ENCODE data around the gene HTT. TPM values are rescaled to one million over a fixed set of nuclear protein-coding genes. Genes with fewer than 3 reads are reported as not detected.

HTT gene
- total and polyA plus RNA-seq, 9 of the 15 experiments (the other 6 are each of a cell fraction or from before 2014, with no cell fraction given): 0.66 to 31.6 (median 14.7) TPM

DNA sequence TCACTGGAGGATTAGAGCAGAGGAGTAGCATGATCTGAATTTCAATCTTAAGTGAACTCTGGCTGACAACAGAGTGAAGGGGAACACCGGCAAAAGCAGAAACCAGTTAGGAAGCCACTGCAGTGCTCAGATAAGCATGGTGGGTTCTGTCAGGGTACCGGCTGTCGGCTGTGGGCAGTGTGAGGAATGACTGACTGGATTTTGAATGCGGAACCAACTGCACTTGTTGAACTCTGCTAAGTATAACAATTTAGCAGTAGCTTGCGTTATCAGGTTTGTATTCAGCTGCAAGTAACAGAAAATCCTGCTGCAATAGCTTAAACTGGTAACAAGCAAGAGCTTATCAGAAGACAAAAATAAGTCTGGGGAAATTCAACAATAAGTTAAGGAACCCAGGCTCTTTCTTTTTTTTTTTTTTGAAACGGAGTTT is 5.2 kb downstream of the HTT start (continued):
- TF ChIP-seq ZNF512 (tag; IDR thresholded peaks at IDR 0.05): no peak
- TF ChIP-seq HDGF (IDR thresholded peaks at IDR 0.05): no peak
- TF ChIP-seq ZNF253 (CRISPR knock-in tag; conservative IDR thresholded peaks at IDR 0.05): no peak
- no peak for TF ChIP-seq SIN3A (IDR thresholded peaks at IDR 0.05; ENCODE audit: borderline replicate concordance in 2 of 2, control insufficient read depth in 1 of 2, low read depth in 2 of 2, low read length in 2 of 2)
- TF ChIP-seq TAF1 (IDR thresholded peaks at IDR 0.05; ENCODE audit: control insufficient read depth, extremely low read depth, insufficient read depth, low read length, severe bottlenecking): no peak
- 0 out of 2 replicates have a peak, but pooled peaks have one; percentile 37 for TF ChIP-seq MAX (CRISPR knock-in tag; IDR thresholded peaks at IDR 0.05)
- no peak for TF ChIP-seq BRD9 (IDR thresholded peaks at IDR 0.05; ENCODE audit: low read depth, partially characterized antibody)
- TF ChIP-seq ZNF695 (CRISPR knock-in tag; IDR thresholded peaks at IDR 0.05): no peak
- no peak for TF ChIP-seq NFXL1 (CRISPR knock-in tag; IDR thresholded peaks at IDR 0.05)
- TF ChIP-seq SMC3 (conservative IDR thresholded peaks at IDR 0.05; ENCODE audit: insufficient read depth, low read depth, low read length): no peak
- TF ChIP-seq ZBTB7A (IDR thresholded peaks at IDR 0.05; ENCODE audit: borderline replicate concordance, control insufficient read depth, low read depth, low read length): peak; percentile 86; the same call in 1 of the 2 replicates
- no peak for TF ChIP-seq ZNF354B (CRISPR knock-in tag; IDR thresholded peaks at IDR 0.05)
- TF ChIP-seq, protein P1, sequence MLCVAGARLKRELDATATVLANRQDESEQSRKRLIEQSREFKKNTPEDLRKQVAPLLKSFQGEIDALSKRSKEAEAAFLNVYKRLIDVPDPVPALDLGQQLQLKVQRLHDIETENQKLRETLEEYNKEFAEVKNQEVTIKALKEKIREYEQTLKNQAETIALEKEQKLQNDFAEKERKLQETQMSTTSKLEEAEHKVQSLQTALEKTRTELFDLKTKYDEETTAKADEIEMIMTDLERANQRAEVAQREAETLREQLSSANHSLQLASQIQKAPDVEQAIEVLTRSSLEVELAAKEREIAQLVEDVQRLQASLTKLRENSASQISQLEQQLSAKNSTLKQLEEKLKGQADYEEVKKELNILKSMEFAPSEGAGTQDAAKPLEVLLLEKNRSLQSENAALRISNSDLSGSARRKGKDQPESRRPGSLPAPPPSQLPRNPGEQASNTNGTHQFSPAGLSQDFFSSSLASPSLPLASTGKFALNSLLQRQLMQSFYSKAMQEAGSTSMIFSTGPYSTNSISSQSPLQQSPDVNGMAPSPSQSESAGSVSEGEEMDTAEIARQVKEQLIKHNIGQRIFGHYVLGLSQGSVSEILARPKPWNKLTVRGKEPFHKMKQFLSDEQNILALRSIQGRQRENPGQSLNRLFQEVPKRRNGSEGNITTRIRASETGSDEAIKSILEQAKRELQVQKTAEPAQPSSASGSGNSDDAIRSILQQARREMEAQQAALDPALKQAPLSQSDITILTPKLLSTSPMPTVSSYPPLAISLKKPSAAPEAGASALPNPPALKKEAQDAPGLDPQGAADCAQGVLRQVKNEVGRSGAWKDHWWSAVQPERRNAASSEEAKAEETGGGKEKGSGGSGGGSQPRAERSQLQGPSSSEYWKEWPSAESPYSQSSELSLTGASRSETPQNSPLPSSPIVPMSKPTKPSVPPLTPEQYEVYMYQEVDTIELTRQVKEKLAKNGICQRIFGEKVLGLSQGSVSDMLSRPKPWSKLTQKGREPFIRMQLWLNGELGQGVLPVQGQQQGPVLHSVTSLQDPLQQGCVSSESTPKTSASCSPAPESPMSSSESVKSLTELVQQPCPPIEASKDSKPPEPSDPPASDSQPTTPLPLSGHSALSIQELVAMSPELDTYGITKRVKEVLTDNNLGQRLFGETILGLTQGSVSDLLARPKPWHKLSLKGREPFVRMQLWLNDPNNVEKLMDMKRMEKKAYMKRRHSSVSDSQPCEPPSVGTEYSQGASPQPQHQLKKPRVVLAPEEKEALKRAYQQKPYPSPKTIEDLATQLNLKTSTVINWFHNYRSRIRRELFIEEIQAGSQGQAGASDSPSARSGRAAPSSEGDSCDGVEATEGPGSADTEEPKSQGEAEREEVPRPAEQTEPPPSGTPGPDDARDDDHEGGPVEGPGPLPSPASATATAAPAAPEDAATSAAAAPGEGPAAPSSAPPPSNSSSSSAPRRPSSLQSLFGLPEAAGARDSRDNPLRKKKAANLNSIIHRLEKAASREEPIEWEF (CRISPR knock-in tag; IDR thresholded peaks at IDR 0.05): no peak
- TF ChIP-seq TRIM24 (IDR thresholded peaks at IDR 0.05): peak; percentile 18 to 64; a peak in 1 of 4 replicates
- TF ChIP-seq ZNF445 (CRISPR knock-in tag; IDR thresholded peaks at IDR 0.05; ENCODE audit: low read depth): no peak
- peak; percentile 47; the same call in 1 of the 2 replicates for TF ChIP-seq NBN (IDR thresholded peaks at IDR 0.05; ENCODE audit: low read depth)
- no peak for TF ChIP-seq NR2F6 (CRISPR knock-in tag; IDR thresholded peaks at IDR 0.05)
- peak; percentile 81 for TF ChIP-seq SOX6 (IDR thresholded peaks at IDR 0.05)
- TF ChIP-seq ZNF696 (CRISPR knock-in tag; conservative IDR thresholded peaks at IDR 0.05): no peak
- TF ChIP-seq FOXP4 (CRISPR knock-in tag; IDR thresholded peaks at IDR 0.05; ENCODE audit: borderline replicate concordance): no peak
